22Rv1 (cell line): ENCODE measurements around the gene LGALS7B.
"Not testable (repeated sequence)": the region's sequence is repeated elsewhere in the genome, so short reads cannot be mapped to it uniquely, and the experiment has no call there.

Experiments used
- H3K27ac ChIP-seq: fragments of 450-650 bp; 2 replicates; pipeline ENCODE4 v1.5.1; 2017
- ZFX ChIP-seq: fragments of 450-650 bp; IDR thresholded peaks from 2 replicates; pipeline ENCODE4 v1.6.1; 2017; ENCODE audit warnings: antibody characterized with exemption, borderline replicate concordance
- TF ChIP-seq, protein P1 (sequence below): fragments of 450-650 bp; IDR thresholded peaks from 2 replicates; pipeline ENCODE4 v1.5.1; 2017; ENCODE audit warnings: mild to moderate bottlenecking

The LGALS7B gene

DNA sequence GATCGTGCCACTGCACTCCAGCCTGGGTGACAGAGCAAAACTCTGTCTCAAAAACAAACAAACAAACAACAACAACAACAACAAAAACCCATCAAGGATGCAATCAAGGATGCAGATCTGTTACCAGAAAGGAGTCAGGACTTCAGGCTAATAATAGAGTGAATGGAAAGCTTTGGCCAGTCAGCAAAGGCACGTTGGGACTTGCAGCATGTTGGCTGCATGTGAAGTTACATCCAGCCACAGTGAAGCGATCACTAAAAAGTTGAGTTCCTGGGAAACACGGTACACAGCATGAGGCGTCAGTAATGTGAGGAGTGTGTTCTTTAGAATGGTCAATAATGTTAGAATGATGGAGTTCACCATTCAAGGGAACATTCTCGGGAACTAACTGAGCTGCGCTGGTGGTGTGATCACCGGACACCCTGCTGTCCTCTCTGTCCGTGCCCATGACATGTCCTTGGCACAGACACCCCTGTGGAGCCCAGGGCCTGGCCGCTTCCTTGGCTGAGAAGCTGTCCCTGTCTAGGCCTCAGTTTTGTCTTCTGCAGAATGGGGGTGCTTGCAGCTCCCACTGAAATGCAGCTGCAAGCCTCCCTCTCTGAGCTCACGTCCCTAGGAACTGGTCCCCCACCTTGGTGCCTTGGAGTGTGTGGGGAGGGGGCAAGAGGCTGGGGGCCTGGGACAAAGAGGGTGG is 2.3 kb upstream of the LGALS7B start:
- H3K27ac ChIP-seq = no peak overlapping the region
- TF ChIP-seq, protein P1, sequence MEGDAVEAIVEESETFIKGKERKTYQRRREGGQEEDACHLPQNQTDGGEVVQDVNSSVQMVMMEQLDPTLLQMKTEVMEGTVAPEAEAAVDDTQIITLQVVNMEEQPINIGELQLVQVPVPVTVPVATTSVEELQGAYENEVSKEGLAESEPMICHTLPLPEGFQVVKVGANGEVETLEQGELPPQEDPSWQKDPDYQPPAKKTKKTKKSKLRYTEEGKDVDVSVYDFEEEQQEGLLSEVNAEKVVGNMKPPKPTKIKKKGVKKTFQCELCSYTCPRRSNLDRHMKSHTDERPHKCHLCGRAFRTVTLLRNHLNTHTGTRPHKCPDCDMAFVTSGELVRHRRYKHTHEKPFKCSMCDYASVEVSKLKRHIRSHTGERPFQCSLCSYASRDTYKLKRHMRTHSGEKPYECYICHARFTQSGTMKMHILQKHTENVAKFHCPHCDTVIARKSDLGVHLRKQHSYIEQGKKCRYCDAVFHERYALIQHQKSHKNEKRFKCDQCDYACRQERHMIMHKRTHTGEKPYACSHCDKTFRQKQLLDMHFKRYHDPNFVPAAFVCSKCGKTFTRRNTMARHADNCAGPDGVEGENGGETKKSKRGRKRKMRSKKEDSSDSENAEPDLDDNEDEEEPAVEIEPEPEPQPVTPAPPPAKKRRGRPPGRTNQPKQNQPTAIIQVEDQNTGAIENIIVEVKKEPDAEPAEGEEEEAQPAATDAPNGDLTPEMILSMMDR = no peak
- no peak for TF ChIP-seq ZFX

DNA sequence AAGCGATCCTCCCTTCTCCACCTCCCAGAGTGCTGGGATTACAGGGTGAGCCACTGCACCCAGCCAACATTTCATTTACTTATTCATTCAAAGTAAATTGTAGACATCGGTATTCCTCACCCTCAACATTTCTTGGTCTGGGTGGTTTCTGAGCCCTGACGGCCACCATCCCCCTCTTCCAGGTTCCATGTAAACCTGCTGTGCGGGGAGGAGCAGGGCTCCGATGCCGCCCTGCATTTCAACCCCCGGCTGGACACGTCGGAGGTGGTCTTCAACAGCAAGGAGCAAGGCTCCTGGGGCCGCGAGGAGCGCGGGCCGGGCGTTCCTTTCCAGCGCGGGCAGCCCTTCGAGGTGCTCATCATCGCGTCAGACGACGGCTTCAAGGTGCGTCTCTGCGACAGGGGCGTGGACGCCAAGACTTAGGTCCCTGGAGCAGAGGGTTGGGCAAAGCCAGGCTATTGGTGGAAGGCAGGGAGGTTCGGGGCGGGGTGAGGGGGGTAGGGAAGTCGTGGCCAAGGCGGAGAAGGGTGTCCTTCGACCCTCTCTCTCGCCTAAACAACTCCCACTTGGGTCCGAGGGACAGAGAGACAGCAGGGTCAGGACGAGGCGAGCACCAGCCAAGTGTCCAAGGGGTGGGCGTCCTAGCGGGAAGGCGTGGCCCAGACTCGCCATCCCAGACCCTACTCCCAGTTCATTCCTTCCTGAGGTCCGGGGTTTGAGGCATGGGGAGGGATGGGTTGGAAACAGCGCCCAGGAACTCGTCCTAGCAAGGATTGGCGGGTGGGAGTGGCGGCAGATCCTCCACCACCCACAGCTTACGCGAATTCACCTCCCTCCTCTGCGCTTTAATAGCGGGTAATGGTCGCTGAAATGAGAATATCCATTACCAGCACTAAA is 1.8 kb downstream of the LGALS7B start:
- not testable (repeated sequence) for H3K27ac ChIP-seq

DNA sequence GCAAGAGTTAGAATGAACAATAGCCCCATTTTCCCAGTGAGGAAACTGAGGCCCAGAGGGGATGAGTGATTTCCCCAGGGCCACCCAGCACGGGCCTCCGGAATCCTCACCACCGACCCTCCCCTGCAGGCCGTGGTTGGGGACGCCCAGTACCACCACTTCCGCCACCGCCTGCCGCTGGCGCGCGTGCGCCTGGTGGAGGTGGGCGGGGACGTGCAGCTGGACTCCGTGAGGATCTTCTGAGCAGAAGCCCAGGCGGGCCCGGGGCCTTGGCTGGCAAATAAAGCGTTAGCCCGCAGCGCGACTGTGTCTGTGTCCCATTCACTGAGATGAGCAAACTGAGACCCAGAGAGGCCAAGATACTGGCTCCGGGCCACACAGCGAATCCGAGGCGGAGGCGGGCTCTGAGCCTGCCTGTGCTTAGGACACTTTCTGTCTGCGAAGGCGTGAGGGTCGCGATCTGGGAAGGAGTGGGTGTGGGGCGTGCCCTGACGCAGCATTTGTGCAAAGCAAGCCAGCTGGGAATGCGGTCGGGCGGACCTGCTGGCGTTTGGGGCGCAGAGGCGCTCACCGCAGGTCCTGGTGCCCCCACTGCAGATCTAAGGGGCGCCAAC is 2.6 kb downstream of the LGALS7B start:
- not testable (repeated sequence) for H3K27ac ChIP-seq

DNA sequence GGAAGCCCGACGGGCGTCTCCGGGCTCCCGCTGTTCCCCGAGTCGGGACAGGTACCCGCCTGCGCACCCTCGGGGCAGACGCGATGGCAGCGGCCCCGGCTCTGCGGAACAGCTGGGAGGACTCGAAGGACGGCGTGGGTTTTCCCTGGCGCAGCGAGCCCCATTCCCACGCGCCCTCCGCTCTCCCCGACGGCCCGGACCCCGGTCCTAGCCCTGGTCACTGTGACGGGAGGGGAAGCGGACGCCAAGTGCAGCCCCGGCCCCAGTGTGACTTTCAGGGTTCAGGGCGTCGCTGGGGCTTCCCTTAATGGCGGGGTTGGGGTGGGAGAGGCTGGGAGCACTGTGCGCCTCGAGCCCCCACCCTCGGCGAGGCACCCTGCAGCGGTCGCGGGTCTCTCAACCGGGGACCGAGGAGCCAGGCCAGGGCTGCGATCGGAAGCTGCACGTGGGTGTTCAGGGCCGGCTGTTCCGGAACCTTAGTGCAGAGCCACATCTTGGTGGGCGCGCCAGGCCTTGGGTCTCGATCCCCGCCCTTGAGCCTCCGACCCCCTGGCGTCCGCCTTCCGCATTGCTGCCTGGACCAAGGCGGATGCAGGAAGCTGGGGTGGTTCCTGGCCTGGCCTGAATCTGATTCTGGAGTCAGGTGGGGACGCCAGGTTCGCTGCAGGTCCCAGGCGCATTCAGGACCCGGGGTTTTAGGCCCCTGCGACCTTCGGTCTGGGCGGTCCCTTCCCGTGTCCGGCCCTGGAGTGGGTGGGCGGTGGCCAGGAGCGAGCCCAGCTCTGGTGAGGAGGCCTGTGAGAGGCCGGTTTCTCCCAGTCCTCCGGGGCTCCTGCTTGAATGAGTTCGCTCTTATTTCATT is 3.5 kb downstream of the LGALS7B start:
- no peak overlapping the region for H3K27ac ChIP-seq
- TF ChIP-seq, protein P1 = no peak
- TF ChIP-seq ZFX = no peak

DNA sequence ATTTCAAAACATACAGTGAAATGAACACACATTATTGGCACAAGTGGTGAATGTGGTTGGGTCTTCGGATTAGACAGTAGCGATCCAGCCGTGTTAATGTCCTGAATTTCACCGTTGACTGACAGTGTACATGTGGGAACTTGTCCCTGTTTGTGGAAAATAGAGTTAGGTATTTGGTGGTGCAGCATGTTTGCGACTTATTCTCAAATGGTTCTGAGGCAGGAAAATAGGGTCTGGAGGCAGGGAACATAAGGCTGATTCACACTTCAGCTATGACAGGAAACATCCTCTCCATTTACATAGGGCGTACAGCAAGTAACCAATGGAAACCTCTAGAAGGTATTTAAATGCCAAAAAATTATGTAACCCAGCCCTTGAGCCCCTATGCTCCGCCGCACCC is 4.2 kb downstream of the LGALS7B start:
- no peak overlapping the region for H3K27ac ChIP-seq
- TF ChIP-seq, protein P1 = no peak
- no peak for TF ChIP-seq ZFX

DNA sequence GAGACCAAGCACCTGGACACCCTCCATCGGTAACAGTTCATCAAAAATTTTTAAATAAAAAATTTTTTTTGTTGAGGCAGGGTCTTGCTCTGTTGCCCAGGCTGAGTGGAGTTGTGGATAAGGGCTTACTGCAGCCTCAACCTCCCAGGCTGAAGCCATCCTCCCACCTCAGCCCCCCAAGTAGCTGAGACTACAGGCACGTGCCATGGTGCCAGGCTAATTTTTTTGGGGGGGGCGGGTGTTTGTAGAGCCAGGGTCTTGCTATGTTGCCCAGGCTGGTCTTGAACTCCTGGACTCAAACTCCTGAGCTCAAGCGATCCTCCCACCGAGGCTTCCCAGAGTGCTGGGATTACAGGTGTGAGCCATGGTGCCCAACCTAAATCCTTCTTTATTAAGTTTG is 4.7 kb downstream of the LGALS7B start:
- H3K27ac ChIP-seq = no peak overlapping the region
- TF ChIP-seq ZFX = no peak
- TF ChIP-seq, protein P1 = no peak

DNA sequence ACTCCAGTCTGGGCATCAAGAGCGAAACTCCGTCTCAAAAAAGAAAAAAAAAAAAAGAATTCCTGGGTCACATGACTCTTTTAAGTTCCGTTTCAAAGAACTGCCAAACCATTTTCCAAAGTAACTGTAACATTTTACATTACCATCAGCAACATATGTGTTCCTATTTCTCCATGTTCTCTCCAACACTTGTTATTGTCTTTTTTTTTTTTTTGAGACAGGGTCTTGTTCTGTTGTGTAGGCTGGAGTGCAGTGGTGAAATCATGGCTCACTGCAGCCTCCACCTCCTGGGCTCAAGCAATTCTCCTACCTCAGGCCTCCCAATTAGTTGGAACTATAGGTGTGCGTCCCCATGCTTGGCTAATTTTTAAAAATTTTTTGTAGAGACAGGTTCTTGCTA is 6.5 kb downstream of the LGALS7B start:
- TF ChIP-seq ZFX = no peak
- TF ChIP-seq, protein P1 = no peak
- no peak overlapping the region for H3K27ac ChIP-seq

DNA sequence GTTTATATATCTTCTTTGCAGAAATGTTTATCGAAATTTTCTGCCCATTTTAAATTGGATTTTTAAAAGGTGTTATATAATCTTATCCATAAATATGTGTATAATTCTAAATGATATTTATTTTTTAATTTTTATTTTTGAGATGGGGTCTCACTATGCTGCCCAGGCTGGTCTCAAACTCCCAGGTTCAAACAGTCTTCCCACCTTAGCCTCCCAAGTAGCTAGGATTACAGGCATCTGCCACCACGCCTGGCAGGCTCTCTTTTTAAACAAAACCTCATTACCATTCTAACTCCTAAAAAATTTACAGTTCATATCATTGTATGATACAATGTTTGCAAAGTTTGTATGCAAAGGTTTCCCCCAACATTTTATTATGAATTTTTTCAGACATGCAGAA is 7.2 kb downstream of the LGALS7B start:
- H3K27ac ChIP-seq = no peak overlapping the region
- TF ChIP-seq, protein P1 = no peak
- TF ChIP-seq ZFX = no peak

DNA sequence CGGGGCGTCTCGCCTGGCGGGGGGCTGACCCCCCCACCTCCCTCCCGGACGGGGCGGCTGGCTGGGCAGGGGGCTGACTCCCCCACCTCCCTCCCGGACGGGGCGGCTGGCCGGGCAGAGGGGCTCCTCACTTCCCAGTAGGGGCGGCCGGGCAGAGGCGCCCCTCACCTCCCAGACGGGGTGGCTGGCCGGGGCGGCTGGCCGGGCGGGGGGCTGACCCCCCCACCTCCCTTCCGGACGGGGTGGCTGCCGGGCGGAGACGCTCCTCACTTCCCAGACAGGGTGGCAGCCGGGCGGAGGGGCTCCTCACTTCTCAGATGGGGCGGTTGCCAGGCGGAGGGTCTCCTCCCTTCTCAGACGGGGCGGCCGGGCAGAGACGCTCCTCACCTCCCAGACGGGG is 8.8 kb downstream of the LGALS7B start:
- not testable (repeated sequence) for H3K27ac ChIP-seq
